Femur (tissue), 1 donor: Measurements from ENCODE around the gene SERGEF.

Source experiments
- DNase-seq: peaks from one replicate; pipeline ENCODE4 v3.0.0-alpha.2; 2017

Gene SERGEF

DNA sequence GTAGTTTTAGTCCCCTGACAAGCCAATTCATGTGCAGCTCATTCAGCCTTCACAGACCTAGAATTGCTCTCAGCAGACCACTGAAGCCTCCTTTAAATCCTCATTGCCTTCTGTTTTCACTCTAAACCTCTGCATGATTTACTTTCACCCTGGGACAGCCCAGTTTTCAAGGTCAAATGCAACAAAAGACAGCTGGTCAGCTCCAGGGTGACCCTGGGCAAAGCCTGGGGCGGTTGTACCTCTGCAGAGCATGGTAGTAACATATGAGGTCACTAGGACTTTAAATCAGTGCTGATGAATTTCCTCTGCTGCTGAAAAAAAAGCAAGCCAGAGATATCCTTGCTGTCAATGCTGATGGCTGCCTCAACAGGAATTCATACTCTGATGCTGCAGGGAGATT, 62.2 kb downstream of the SERGEF start:
- DNase-seq, result no peak

DNA sequence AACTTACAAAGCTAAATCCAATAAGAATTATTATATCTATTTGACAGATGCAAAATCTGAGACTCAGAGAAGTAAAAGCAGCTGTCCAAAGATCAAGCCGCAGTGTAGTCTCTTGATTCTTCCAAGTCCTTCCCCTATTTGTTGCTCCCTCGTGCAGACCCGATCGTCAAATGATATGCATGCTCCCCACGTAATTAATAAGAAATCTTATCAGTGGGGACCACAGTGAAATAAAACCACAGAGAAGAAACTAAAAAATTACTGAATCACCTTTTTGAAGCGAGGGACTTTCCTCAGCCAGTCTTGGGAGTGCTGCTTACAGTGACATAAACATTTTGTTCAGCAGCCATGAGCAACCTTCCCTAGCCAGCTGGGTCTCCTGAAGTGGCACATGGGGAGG, 64.6 kb downstream of the SERGEF start:
- no peak for DNase-seq

DNA sequence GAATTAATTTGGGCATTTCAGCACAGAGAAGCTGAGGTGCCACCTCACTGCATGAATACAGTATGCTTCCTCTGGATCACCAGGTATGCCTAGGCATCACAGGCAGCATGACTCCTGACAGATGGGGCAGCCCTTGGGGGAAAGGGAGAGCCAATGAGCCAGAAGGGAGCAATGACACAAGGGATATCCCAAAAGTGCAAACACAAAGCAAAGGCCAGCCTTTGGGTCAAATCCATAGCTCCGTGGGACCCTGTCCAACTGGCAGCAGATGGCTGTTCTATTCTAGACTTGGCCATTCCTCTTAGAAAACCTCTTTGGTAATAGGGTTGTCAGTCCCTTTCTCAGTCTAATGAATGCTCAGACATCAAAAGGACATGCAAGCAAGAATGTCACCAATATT, 73.3 kb downstream of the SERGEF start:
- DNase-seq, result no peak

DNA sequence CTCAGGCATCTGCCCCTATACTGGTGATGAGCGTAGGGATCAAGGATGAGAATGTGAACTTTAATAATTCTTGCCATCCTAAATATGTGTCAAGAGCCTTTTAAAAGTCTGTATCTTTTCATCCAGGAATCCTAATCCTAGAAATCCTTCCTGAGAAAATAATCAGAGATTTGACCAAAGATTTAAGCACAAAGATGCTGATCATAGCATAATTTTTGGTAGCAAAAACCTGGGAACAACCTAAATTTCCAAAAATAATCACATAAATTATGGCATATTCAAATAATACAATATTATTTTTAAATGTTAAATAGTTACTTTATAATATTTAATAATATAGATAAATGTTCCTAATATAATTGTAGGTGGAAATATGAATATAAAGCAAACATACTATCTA, 76.1 kb downstream of the SERGEF start:
- no peak for DNase-seq

DNA sequence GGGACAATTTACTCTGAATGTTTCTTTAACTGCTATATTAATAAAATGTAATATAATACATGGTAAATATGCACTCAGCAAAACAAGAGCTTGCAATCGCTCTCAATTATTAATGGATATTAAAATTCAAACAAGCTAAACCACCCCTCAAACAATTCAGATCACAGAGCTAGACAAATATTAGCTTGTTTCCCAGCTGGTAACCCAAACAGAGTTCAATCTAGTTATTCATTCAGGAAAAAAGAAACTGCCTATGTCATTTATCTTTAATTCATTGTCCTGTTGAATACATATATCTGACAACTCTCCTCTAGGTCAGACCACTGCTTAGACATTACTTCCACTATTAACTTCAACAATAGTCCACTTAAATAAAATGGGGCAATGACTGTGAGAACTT, 78.7 kb downstream of the SERGEF start:
- DNase-seq, result no peak

DNA sequence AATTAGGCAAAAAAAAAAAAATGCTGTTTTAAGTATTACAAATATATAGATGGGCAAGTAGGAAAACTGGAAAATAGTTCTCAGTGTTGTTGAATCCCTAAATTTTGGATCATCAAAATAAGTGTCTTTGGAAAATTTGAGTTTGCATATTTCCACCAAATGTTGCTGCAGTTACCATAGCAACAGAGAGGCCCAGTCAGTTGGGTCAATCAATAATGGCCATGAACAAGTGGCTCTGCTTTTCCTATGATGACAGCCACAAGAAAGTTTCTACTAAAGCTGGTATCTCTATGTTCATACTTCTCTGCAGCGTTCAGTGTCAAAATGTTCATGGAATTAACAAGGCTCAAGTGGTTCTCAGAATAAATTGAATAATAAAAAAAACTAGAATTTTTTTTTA, 79.1 kb downstream of the SERGEF start:
- no peak for DNase-seq

DNA sequence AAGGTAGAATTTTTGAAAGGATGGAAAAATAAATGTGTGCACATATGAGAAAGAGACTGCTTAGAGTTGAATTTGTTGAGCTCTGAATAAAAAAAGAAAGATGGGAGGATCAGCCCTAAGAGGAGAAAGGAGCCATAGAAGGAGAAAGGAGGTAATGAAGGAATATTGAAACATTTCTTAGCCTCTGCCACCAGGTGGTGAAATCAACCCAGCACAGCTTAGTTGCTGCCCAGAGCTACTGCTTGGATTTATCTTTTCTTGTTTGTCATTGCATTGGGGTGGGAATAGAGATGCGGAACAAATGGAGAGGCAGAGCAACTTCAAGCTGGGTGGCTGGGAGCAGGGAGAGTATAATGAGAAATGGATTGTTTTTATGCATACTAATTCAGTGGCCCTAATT, 80.4 kb downstream of the SERGEF start:
- no peak for DNase-seq

DNA sequence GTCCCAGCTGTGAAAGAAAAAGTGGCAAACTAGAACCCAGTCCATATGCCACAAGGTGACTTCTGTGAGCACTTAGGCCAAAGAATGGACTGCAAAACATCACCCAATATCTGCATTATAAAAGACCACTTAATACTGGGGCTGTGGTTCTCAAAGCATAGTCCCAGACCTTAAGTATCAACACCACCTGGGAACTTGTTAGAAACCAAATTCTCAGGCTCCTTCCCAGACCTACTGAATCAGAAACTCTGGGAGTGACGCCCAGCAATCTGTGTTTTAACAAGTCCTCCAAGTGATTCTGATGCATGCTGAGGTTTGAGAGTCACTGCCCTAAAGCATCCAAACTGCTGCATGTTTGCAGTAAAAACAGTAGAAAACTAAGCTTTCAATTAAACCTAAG, 81.3 kb downstream of the SERGEF start:
- DNase-seq, result no peak

DNA sequence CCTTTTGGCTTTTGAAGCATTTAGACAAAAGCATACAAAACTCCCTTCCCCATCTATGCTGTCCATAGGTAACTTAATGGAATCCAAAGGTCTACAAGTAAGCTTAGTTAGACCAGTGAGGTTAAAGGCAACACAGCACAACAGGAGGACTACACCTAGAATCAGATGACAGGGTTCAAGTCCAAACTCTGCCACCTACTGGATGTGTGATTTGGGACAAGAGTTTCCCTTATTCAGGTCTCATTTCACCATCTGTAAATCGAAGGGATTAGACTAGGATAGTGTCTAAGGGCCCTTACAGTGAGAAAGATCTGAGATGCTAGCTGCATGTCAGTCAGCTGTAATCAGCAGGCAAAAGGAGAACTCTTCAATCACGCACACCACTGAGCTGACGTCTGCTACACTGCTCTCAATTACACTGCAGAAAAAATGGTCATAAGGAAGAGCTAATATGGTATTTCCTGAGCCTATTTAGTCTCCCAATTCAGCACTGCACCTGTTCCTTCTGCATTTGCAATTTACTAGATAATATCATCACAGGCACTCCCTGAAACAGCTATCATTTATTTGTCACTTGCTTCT, 82.2 kb downstream of the SERGEF start:
- DNase-seq, result no peak

DNA sequence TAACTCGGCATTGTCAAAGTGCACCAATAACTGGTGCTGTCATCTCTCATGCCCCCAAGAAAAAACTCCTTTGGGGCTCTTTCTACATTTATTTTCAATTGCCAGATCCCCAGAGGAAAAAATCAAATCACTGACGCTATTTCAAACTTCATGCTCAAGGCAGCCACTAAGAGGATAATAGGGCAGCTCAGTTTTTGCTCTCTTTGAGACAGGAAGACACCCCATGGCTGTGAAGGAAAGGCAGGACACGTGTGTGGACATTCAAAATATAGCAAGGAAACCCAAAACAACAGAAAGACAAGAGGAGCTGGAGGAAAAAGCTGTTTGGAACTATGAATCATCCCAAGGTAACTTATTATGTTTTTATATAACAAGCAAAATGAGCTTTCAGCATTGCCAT, 83.7 kb downstream of the SERGEF start:
- DNase-seq, result no peak

DNA sequence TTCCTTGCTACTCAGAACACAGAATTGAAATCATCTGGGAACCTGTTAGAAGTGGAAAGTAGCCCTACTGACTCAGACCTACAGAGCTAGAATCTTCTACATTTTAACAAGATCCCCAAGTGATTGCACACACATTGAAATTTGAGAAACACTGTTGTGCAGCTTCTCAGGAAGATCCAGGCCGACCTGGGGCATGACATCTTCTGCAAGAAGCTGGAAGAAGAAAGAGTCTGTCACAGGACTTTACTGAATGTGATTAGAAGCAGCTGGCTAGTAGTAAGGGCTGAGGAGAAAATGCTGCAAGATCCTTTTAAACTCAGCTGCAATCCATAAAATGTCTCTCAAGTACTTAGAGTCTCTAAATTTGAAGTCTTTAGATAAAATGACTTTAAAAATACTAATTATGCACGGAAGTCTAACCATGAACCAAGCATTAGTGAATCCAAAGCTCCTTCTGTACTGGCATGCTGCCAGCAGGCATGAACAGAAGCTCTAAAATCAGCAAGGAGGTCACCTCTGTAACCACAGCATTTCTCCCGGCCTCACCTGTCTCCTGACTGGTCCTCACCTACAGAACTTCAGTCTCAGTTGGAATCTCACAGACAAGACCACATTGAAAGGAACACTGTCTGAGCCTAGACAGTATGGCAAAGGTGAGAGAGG, 85.0 kb downstream of the SERGEF start:
- no peak for DNase-seq

DNA sequence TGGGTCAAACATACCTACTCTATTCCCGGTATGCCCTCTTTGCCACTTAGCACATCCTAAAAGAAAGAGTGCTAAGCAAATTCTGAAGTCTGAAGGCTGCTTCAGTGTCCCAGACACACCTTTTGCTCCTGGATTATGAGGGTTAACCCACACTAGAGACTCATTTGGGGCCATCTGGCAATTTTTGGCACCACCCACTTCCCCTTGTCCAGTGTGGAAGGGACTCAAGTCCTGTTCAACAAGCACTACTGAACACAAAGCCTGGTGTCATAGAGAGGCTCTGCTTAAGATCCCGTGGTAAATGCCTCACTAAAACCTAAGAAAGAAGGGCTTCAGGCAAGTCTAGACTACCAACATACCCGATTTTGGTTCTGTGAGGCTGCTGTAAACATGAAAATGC, 85.8 kb downstream of the SERGEF start:
- DNase-seq, result no peak

DNA sequence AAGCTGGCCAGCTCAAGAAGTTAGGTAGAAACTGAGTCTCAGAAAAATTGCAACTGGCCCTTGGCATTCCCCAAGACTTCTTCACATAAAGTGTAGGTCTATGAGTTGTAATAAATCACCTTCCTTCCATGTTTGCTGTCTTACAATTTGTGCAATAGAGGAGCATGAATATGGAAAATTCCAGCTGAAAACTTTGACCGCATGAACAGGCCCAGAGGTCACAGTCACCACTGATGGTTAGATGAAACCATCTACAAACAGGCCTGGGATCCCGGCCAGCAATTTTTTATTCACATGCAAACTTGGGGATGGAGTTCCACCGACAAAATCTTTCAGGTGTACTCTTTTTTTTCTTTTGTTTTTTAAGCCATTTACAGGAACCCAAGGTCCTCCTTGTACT, 88.1 kb downstream of the SERGEF start:
- DNase-seq, result no peak

DNA sequence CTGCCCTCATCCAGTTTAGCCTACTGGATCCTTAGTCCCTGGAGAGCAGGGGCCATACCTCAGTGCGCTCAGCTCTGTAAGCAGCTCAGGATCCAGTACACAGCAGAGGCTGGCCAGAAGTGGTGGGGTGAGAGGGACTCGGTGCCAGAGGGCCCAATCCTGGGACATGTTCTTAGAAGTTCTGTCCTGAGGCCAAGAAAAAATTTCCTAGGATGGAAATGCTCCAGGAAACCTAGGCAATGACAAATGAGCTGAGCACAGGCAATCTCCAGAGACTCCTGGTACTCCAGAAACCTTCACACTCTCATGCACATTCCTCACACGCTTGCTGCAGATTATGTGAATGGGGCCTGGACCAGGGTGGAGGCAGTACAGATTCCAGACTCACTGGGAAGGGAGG, 89.6 kb downstream of the SERGEF start:
- no peak for DNase-seq

DNA sequence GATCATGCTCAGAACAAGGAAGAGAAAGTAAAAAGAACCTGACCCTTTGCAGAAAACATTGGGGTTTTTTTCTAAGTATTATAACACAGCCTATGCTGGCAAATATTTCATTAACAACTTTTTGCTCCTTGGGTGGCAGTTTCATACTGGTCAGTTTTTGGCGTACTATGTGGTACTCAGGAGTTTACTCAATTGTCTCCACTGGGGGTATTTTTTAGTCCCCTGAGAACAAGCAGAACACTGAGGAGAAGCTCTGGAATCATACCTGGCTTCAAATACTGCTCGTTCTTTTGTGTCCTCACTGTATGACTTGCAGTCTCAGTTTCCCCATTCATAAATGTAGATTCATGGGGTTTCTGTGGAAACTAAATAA, 90.4 kb downstream of the SERGEF start:
- no peak for DNase-seq

DNA sequence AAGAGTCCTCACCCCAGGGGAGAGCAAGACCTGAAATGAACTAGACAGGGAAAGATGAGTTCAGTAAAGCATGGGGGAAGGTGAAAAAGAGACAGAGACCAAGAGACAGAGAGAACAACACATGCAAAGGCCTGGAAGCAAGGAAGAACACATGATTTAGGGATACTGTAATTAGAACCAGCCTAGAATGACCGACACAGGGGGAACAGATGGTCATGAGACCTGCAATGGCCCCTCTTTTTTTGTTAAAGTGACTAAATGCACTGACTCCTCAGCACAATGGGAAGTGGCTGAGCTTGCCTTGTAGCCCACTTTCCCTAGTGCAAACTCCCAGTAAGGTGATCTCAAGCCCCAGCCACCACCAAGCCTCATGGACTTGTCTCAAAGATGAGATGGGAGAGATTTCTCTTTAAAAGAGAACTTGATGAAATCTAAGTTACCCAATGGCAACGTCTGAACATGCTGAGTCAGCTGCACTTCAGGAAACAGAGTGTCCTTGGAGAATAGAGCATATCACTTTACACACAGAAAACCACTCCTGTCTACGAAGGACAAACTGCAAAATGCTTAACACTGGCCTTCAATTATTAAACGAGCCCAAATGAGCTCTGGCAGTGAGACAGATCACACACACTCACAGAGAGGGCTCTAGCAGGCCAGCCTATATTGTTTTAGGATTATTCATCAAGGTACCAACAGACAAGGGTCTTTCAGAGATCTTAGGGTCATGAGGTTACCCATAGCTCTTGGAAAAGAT, 91.0 kb downstream of the SERGEF start:
- no peak for DNase-seq

DNA sequence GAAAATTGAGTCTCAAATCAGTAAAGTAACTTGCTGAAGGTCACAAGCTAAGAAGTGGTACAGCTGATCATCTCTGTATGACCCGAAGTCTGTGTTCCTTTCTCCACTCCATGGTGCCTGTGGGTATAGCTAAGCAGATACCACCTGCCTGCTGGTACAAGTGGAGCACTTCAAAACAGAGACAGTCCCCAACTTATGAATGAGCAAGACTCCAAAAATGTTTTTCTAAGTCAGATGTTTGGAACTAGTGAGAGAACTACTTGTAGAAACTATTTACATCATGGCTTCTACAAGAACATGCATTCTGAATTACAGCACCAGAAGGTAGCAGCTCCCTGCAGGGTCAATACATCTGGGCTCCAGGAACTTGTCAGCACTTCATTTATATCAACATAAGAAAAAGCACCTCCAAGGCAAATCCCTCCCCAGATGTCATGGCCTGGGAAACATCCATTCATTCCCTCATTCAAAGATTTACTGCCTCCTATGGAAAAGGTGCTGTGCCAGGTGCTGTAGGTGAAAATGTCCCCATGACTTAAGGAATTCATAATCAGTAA, 94.7 kb downstream of the SERGEF start:
- no peak for DNase-seq

DNA sequence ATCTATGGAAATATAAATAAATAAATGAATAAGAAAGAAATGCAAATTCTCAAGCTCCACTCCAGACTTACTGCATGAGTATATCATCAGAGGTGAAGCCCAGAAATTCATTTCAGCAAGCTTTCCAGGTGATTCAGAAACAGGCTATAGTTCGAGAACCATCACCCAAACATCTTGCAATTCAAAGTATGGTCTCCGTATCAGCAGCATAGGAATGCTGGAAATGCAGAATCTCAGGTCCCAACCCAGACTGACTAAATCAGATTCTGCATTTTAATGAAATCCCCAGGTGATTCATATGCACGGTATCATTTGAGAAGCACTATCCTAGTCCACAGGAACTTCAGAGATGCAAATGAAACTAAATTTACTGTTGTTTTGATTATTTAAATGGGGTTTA, 95.3 kb downstream of the SERGEF start:
- DNase-seq, result no peak

DNA sequence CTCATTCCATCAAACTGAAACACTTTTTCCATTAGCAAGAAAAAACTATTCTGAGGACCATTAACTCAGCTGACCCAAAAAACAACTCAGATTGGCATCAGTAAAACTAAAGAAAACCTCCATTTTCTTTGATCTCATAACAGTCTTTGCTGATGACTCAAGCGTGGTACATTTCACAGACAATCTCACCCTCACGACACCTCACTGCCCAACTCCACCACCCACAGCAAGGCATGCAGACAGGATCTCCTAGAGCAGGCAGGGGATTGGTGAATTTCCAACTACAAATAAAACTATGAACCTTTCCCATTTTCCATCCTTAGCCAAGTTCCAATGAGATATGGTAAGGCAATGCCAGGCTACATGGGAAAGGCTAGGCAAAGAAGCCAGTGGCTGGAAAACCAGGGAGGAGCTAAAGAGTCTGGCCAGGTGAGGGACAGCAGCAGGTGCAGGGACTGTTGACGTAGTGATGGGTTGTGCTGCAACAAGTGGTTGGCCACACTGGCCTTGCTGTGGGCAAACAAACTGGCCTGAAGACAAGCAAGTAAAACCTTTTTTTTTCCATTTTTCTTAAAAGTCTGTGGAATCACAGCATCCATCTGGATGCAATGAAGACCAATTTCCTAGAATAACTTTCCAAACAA, 97.2 kb downstream of the SERGEF start:
- no peak for DNase-seq

DNA sequence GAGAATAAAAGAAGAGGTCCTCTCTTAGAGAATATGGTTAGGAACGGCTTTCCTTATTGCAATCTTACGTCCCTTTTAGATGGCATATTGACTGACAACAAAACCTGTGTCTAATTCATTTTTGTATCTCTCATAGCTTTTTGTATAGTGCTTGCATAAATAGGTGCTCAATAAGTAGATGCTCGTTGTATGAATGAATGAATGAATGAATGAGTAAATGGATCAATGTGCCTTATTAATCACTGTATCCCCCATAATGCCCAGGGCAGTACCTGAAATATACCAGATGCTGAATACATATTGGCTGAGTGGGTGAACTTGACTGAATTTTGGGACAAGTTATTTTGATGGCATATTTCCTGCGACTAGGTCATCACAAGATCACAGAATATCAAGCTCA, 97.9 kb downstream of the SERGEF start:
- no peak for DNase-seq

DNA sequence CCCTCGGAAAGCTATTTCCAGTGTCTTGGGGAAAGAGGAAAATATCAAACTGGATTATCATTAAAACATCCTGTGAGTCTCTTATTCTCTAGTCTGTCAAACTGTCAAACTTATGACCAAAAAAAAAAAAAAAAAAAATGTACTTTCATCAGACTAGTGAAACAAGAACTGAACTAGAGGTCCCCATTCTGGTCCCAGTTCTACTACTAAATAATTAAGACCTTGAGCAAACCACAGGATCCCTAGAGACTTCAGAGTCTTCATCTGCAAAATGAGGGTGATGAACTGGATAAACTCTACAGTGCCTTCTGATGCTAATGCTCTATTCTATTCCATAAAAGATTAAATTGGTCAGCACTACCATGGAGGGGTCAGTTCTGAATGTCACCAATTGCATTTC, 105.8 kb downstream of the SERGEF start:
- no peak for DNase-seq

DNA sequence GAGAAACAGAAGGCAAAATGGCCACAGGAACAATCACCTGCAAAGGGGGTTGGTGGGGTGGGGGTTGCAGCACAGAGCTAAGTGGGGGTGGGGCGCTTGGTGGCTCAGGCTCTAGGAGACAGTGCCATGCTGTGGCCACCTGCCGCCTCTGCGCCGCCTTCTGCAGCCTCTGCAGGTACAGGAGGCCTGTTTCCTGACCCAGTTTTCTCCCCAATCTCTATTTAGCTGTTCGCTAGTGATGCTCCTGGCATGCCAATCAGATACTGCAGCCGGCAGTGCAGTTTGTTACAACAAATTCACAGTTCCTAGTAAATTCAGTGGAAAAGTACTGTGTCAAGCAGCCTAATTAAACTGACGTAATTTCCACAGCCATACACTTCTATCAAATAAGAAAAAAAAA, 106.4 kb downstream of the SERGEF start:
- DNase-seq, result no peak

DNA sequence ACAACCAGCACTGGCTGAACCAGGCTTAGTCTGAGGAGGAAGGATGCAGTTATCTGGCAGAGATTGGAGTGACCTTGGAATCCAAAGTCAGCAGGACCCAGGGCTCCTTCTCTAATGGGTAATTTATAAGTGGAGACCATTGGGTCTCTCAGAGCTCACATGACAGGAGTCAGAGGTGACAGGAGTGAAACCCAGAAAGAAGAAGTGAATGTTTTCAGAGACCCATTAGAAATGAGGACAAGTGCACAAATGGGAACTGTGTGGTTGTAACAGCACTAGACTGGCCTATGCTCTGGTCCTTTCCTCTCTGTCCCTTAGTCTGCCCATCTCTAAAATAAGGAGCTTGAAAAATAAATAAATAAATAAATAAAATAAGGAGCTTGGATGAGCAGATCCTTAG, 107.4 kb downstream of the SERGEF start:
- DNase-seq, result no peak

DNA sequence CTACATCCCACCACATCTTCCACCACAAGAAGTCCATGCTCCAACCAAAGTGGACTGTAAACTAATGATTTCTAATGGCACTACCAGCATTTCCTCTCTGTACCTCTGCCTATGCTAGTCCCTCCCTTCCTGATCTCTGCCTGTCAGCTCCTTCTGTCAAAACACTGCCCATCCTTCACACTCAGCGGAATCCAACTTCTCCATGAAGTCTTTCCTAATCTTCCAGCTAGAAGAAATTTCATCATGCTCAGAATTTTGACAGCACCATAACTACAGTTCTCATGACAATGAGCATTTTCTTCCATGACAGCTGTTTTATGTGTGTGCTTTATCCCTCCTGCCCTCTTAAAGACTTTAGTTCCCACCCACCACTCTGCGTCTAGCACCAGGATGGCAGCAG, 111.4 kb downstream of the SERGEF start:
- no peak for DNase-seq
